ENCODE data around the gene DCUN1D3. TPM values are rescaled to one million over a fixed set of nuclear protein-coding genes. Genes with fewer than 3 reads are reported as not detected.

DCUN1D3 gene, protein sequence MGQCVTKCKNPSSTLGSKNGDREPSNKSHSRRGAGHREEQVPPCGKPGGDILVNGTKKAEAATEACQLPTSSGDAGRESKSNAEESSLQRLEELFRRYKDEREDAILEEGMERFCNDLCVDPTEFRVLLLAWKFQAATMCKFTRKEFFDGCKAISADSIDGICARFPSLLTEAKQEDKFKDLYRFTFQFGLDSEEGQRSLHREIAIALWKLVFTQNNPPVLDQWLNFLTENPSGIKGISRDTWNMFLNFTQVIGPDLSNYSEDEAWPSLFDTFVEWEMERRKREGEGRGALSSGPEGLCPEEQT
- polyA plus RNA-seq (2011; rRNA removed) (7.2 and 7.5 TPM in 2 replicates), polyA plus RNA-seq (2017; fragmentation: RNase III; extraction: RNeasy Plus Mini Kit Qiagen cat#74134 plus additional on column Dnase treatment) (5.2 to 5.9 TPM (median 5.9 TPM) in 3 replicates), polyA minus RNA-seq (2011; rRNA and poly(A)+ RNA removed) (16.4 and 17.8 TPM in 2 replicates)
- 2.1 and 2.3 TPM in 2 replicates for polyA plus RNA-seq (2012; cell fraction: cytosol; rRNA removed)
- 2.0 and 3.5 TPM in 2 replicates for polyA plus RNA-seq (2012; cell fraction: nucleus; rRNA removed)

DNA sequence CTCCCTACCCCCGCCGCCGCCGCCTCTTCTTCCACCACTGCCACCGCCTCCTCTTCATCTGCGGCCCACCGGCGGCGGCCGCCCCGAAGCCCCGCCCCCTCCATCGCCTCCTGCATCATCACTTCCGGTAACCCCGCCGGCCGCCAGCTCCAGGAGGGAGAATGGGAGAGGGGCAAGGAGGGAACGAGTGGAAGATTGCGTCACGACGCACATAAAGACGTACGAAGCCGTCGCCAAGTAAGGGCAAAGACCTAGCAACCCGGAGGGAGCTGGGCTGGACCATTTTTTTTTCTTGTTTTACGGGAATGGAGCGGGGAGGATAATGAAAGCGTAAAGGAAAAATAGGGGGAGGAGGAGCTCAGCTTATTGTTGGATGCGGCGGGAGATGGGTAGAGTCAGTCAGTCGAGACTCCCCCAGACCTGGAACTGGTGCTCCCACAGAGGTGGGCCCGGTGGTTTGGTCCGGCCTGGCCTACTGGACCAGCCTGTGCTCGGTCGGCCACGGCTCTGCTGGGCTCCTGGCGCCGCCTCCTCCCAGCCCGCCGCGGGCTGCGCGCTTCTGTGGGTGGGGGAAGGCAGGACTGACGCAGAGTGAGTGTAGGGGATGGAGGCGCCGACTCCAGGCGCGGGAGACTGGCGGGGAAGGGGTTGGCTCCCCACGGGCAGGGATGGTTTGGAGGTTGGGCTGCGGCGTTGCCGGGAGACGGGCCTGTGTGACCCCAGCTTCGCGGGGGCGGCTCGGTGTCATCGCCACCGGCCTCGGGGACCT, at the start of gene DCUN1D3, which contains the start of gene LYRM1:
Gene DCUN1D3 (minus strand): TSS at position 60 of the 769 bp plus-strand sequence. CDS start 37,820 bp downstream, outside the sequence.
Gene LYRM1 (plus strand): TSS at position 473 of the 769 bp plus-strand sequence. CDS start 14,785 bp downstream, outside the sequence.
- Histone ChIP-seq H3K4me2 (peak within 1 kb of the TSS; percentile 91), H3K4me1 (peaks cover 67% of the 10 kb centered on the region), H3K9me3 (no peaks in the 10 kb centered on the region), H3K4me3 (peak within 1 kb of the TSS; percentile 90), H3K27ac (peak within 1 kb of the TSS; percentile 92 to 98)
- DNase-seq (ENCODE audit: low read depth in 1 of 2, low spot score in 1 of 2), result peak; percentile 96 to 99
- WGBS (ENCODE audit: missing lambda C conversion rate), result 1% methylated on average over 40 of the region's 62 CpGs
- no peak for FAIRE-seq
- ATAC-seq, result peak; percentile 92 to 94
- POLR2A ChIA-PET, result interaction anchor here (0.6 to 1.9 kb wide), 14 partner anchors 8 to 1496 kb away, joined by 3 to 15 read pairs (median 5); partner anchors contain the start of genes ERI2 and REXO5
- CTCF ChIA-PET, result interaction anchor here (0.7 to 9.6 kb wide), 5 partner anchors 10 to 257 kb away, joined by 3 to 60 read pairs (median 4); no protein-coding TSS in a partner anchor
- TF ChIP-seq MAX (IDR thresholded peaks at IDR 0.05), result peak; percentile 17; the same call in 1 of the 2 replicates
- peak in 1 of 2 experiments; percentile 75; a peak in 2 of 5 replicates for TF ChIP-seq JUN (IDR thresholded peaks at IDR 0.05)
- peak; percentile 78 for TF ChIP-seq POLR2A (IDR thresholded peaks at IDR 0.05; ENCODE audit: low read length)
- no peak for TF ChIP-seq KDM1A (IDR thresholded peaks at IDR 0.05; ENCODE audit: low read depth)
- no peak for TF ChIP-seq RARB (CRISPR knock-in tag; IDR thresholded peaks at IDR 0.05)
- TF ChIP-seq REST (IDR thresholded peaks at IDR 0.05), result no peak
- TF ChIP-seq HOXA7 (CRISPR knock-in tag; IDR thresholded peaks at IDR 0.05), result peak; percentile 60; the same call in 1 of the 2 replicates
- TF ChIP-seq HOXB5 (CRISPR knock-in tag; IDR thresholded peaks at IDR 0.05), result 0 out of 2 replicates have a peak, but pooled peaks have one; percentile 16
- TF ChIP-seq MYC (IDR thresholded peaks at IDR 0.05; ENCODE audit: borderline replicate concordance, low read length), result no peak
- TF ChIP-seq, protein P1, sequence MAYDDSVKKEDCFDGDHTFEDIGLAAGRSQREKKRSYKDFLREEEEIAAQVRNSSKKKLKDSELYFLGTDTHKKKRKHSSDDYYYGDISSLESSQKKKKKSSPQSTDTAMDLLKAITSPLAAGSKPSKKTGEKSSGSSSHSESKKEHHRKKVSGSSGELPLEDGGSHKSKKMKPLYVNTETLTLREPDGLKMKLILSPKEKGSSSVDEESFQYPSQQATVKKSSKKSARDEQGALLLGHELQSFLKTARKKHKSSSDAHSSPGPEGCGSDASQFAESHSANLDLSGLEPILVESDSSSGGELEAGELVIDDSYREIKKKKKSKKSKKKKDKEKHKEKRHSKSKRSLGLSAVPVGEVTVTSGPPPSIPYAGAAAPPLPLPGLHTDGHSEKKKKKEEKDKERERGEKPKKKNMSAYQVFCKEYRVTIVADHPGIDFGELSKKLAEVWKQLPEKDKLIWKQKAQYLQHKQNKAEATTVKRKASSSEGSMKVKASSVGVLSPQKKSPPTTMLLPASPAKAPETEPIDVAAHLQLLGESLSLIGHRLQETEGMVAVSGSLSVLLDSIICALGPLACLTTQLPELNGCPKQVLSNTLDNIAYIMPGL (CRISPR knock-in tag; IDR thresholded peaks at IDR 0.05; ENCODE audit: borderline replicate concordance), result no peak
- TF ChIP-seq, protein P2, sequence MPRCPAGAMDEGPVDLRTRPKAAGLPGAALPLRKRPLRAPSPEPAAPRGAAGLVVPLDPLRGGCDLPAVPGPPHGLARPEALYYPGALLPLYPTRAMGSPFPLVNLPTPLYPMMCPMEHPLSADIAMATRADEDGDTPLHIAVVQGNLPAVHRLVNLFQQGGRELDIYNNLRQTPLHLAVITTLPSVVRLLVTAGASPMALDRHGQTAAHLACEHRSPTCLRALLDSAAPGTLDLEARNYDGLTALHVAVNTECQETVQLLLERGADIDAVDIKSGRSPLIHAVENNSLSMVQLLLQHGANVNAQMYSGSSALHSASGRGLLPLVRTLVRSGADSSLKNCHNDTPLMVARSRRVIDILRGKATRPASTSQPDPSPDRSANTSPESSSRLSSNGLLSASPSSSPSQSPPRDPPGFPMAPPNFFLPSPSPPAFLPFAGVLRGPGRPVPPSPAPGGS (IDR thresholded peaks at IDR 0.05), result peak; percentile 63; the same call in 1 of the 3 replicates
- no peak for TF ChIP-seq EHMT2 (IDR thresholded peaks at IDR 0.05; ENCODE audit: low read depth)
- TF ChIP-seq NR3C1 (IDR thresholded peaks at IDR 0.05), result no peak
- no peak for TF ChIP-seq ZFP36 (IDR thresholded peaks at IDR 0.05; ENCODE audit: borderline replicate concordance, partially characterized antibody)
- TF ChIP-seq TFCP2L1 (CRISPR knock-in tag; IDR thresholded peaks at IDR 0.05), result 0 out of 2 replicates have a peak, but pooled peaks have one; percentile 79
- TF ChIP-seq, protein P3, sequence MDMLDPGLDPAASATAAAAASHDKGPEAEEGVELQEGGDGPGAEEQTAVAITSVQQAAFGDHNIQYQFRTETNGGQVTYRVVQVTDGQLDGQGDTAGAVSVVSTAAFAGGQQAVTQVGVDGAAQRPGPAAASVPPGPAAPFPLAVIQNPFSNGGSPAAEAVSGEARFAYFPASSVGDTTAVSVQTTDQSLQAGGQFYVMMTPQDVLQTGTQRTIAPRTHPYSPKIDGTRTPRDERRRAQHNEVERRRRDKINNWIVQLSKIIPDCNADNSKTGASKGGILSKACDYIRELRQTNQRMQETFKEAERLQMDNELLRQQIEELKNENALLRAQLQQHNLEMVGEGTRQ (IDR thresholded peaks at IDR 0.05), result no peak
- TF ChIP-seq RFX5 (IDR thresholded peaks at IDR 0.05), result peak; percentile 80
- no peak for TF ChIP-seq ZC3H11A (IDR thresholded peaks at IDR 0.05)
- peak; percentile 60 to 87; a peak in 3 of 4 replicates for TF ChIP-seq CEBPB (IDR thresholded peaks at IDR 0.05)
- no peak for TF ChIP-seq NPAS2 (CRISPR knock-in tag; IDR thresholded peaks at IDR 0.05; ENCODE audit: borderline replicate concordance)
- TF ChIP-seq GATA3 (IDR thresholded peaks at IDR 0.05; ENCODE audit: borderline replicate concordance), result peak; percentile 18; the same call in 1 of the 2 replicates
- no peak for TF ChIP-seq EP300 (IDR thresholded peaks at IDR 0.05)
- TF ChIP-seq FOSL2 (IDR thresholded peaks at IDR 0.05), result no peak
- TF ChIP-seq FOSL2 (CRISPR knock-in tag; IDR thresholded peaks at IDR 0.05), result no peak; the same call in 1 of the 2 replicates
- TF ChIP-seq BHLHE40 (IDR thresholded peaks at IDR 0.05; ENCODE audit: low read depth, low read length), result peak; percentile 58
- peak; percentile 86 for TF ChIP-seq PHF8 (IDR thresholded peaks at IDR 0.05; ENCODE audit: borderline replicate concordance, low read depth)
- TF ChIP-seq SREBF2 (IDR thresholded peaks at IDR 0.05), result no peak
- TF ChIP-seq CHD4 (IDR thresholded peaks at IDR 0.05; ENCODE audit: borderline replicate concordance), result no peak
- 0 out of 2 replicates have a peak, but pooled peaks have one; percentile 86 for TF ChIP-seq TP53 (CRISPR knock-in tag; IDR thresholded peaks at IDR 0.05)
- no peak for TF ChIP-seq HEYL (CRISPR knock-in tag; IDR thresholded peaks at IDR 0.05)
- no peak for TF ChIP-seq CBX8 (IDR thresholded peaks at IDR 0.05)
